Measurements from ENCODE around the gene LTB4R. TPM values are rescaled to one million over a fixed set of nuclear protein-coding genes. Genes with fewer than 3 reads are reported as not detected.

The LTB4R gene
- polyA plus RNA-seq, 4 donors, result 2.6 to 4.7 (median 3.8) TPM

DNA sequence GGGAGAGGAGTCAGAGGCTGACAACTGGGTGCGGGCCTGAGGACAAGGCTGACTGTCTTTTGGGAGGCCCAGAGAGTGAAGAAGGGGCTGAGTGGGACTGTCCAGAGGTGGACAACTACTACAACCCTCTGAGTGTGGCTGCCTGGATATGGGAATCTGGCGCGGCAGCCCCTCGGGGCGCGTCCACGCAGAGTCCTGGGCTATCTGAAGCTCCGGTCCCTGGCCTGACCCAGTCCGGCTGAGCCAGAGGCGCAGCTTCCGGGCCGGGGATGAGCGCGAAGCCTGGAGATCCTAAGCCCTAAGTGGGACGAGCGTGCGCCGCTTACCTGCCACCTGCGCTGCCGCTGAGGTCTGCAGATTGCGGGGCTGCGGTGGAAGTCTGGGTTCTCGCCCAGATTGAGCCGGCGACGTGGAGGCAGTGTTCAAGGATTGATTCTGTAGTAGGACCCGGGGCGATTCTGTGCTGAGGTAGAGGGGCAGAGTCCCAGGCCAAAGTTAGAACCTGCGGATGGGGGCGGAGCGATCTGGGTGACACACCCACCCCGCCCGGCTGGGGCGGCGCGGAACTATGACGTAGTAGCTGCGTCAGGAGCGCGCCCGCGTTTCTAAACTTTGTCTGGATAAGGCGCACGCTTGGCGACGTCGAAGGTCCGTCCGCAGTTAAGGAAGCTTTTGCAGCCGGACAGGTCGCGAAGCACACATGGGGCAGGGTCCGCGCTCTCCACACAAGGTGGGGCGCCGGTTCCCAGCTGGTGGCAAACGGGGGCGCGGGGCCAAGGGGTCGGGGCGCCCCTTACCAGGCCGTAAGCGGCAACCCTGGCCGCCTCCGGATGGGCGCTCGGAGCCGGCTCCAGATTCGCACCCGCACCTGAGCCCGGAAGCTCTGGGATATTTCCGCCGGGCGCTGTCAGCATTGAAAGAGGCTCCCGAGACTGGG, 11.8 kb upstream of the LTB4R start, which contains the start of the genes DHRS1 and NOP9:
TSS of gene DHRS1 (minus strand) at position 526 of the 937 bp plus-strand sequence. CDS start 674 bp downstream, outside the sequence.
TSS of gene NOP9 (plus strand) at position 596 of the 937 bp plus-strand sequence. CDS start at position 701, 105 bp downstream.
- peak; percentile 79 to 90 (median 86) for DNase-seq (ENCODE audit: low read depth in 4 of 4, low spot score in 3 of 4)

- no peak for DNase-seq (ENCODE audit: low read depth in 4 of 4, low spot score in 3 of 4)
These were observed 10.8 kb upstream of the LTB4R start for GRCh38 chr14:24300326-24300980.

- DNase-seq (ENCODE audit: low read depth in 4 of 4, low spot score in 3 of 4), result no peak
These were observed 7.3 kb upstream of the LTB4R start for GRCh38 chr14:24304019-24304387.

- no peak for DNase-seq (ENCODE audit: low read depth in 4 of 4, low spot score in 3 of 4)
These were observed 4.1 kb upstream of the LTB4R start for GRCh38 chr14:24307156-24307574.

GRCh38 chr14:24307575-24308341, 3.5 kb upstream of the LTB4R start, which contains the start of gene CIDEB:
Gene CIDEB, minus strand, starts transcription at chr14:24307977. Its CDS starts 119 bp downstream, at chr14:24307858.
- no peak for DNase-seq (ENCODE audit: low read depth in 4 of 4, low spot score in 3 of 4)

DNA sequence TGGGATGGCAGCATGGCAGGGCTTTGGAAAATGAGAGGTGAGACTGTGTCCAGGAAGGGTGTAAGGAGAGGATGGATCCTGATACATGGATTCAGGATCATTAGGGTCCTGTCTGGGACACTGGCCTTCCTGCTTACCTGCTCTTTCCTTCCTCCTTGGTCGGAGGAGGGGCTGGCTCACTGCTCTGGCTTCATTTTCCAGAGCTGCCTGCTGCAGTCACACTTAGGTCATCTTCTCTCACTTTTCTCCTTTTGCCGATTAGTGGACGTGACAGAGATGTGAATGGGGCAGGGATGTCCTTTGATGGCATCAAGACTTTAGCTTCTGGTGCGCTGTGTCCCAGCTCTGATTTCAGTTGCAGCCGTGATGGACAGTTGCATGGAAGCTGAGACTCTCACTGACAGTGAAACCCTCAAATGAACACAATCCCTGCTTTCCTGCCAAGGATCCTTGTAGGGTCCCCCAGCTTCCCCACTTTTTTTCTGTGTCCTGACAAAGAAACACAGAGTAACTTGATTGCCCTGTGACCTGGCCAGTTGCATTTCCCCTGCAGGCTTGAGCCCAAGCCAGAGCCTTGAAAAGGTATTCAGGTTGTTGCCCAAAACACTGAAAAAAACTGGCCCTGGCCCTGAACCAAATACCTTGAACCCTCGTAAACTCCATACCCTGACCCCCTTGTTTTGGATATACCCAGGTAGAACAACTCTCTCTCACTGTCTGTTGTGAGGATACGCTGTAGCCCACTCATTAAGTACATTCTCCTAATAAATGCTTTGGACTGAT, 2.8 kb upstream of the LTB4R start:
- no peak for DNase-seq (ENCODE audit: low read depth in 4 of 4, low spot score in 3 of 4)

GRCh38 chr14:24309538-24310264, 1.6 kb upstream of the LTB4R start, which contains the start of gene LTB4R2:
Gene LTB4R2, plus strand, starts transcription at chr14:24310140. Its CDS starts 525 bp downstream, at chr14:24310665.
- DNase-seq (ENCODE audit: low read depth in 4 of 4, low spot score in 3 of 4), result no peak

DNA sequence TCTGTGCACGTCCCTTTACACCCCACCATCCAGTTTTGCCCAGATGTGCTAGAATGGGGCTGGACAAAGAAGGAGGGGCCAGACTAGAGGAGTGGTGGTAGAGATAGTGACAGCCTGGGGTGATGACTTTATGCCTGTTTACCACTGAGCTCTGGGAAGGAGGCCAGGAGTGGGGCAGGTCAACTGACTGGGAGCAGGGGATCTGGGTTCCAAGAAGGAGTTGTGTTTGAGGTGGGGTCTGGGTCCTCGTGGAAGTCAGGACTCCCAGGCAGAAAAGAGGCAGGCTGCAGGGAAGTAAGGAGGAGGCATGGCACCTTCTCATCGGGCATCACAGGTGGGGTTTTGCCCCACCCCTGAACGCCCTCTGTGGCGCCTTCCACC, 1.0 kb upstream of the LTB4R start:
- no peak for DNase-seq (ENCODE audit: low read depth in 4 of 4, low spot score in 3 of 4)

DNA sequence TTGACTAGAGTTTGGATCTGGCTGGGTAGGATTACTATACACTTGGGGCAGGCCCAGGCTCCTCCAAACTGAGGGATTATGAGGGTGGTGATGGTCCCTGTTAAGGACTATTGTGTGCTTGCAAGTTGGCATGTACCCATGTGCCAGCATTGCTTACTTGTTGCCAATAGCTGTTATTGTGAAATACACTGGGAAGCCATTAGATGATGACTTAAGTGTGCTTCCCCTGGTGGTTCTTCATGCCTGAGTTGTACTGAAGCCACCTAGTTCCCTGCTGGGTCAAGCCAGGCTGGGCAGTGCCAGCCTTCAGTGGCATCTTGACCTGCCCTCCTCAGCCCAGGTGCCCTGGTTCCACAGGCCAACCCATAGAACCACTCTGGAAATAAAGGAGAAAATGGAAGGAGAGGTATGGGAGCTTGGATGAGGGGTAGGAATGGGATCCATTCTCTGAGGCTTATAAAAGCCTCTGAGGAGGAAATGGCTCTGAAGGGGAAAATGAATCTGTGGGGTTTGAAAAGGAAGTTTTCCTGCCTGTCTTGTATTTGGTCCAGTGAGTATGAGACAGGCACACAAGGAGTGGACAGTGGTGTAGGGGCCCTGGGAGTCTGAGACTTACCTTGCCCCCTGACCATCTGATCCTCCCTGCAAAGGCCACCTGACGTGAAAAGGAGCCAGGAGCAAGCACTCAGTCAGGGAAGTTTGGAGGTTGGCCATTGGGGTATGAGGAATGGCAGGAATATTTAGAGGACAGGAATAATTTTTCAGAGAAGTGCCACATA, 724 bp downstream of the LTB4R start:
- no peak for DNase-seq (ENCODE audit: low read depth in 4 of 4, low spot score in 3 of 4)

GRCh38 chr14:24312736-24313507, 1.6 kb downstream of the LTB4R start:
- no peak for DNase-seq (ENCODE audit: low read depth in 4 of 4, low spot score in 3 of 4)

- DNase-seq (ENCODE audit: low read depth in 4 of 4, low spot score in 3 of 4), result no peak
These were observed 2.6 kb downstream of the LTB4R start for GRCh38 chr14:24313913-24314312.

- DNase-seq (ENCODE audit: low read depth in 4 of 4, low spot score in 3 of 4), result no peak
These were observed 3.3 kb downstream of the LTB4R start for GRCh38 chr14:24314377-24315193.

DNA sequence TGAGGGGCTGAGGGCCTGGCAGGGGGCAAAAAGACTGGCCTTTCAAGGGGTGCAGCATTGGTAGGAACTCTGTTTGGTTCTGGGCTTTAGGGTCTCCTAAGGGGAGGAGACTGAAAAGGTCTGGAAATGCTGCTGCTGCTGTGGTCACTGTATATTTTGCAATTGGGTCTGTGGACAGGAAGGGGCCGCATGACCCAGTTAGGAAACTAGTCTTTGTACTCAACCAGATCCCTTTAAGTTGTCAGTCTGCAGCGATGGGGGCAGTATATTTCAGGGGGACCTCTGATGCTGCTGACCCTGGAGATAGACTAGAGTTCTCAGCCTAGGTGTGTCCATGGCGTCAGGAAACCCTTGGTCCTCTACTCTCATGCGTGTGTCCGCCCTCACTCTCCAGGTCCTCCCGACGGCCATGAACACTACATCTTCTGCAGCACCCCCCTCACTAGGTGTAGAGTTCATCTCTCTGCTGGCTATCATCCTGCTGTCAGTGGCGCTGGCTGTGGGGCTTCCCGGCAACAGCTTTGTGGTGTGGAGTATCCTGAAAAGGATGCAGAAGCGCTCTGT, 4.0 kb downstream of the LTB4R start:
- DNase-seq (ENCODE audit: low read depth in 4 of 4, low spot score in 3 of 4), result no peak

- DNase-seq (ENCODE audit: low read depth in 4 of 4, low spot score in 3 of 4), result no peak
These were observed 4.7 kb downstream of the LTB4R start for GRCh38 chr14:24315807-24316596.

- DNase-seq (ENCODE audit: low read depth in 4 of 4, low spot score in 3 of 4), result no peak
These were observed 5.3 kb downstream of the LTB4R start for GRCh38 chr14:24316597-24316950.

Measured in right renal pelvis (tissue), 4 donors.